ENCODE data around the gene MOAP1.
"Not testable (repeated sequence)": the region's sequence is repeated elsewhere in the genome, so short reads cannot be mapped to it uniquely, and the experiment has no call there.

Gene MOAP1

DNA sequence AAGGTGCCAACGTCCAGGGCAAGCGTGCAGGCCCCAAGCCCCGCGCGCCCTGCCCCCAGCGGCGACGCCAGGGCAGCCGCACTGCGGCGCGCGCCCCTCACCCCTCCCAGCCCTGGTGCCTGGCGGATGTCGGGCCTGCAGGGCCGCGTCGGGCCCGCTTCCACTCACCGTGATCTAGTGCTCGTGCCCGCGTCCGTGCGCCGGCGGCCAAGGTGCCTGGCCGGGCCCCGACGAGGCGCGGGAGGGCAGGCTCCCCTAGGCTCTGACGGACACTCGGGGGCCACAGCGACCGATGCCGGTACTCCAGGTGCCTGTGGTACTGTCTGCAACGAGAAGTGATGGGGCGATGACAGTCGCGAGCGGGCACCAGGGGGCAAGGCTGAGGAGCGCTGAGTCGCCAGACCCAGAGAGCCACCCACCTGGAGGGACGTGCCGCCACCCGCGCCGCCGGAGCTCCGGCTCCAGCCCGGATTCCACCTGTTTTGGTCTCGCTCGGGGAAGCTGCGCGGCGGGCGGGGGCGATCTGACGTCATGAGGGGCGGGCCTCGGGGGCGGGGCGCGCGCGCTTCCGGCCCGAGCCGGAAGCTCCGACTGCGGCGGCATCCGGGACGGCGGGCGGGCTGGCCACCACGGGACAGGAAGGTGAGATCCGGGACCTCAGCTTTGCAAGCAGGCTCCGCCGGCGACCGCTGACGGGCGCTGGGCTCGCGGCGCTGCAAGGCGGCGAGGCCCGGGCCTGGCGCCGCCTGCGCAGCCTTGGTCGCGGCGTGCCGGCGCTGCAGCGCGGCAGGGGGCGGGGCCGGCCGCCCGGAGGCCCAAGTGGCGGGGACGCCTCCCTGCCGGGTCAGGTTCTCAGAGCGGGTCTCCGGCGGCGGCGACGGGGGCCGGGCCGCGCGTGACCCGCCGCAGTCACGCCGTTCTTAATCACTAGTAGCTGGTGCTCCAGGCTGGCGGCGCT, at the start of gene MOAP1, which contains the start of gene LYSET:
MOAP1 (minus strand) TSS at position 507 of the 958 bp plus-strand sequence. CDS start 655 bp downstream, outside the sequence.
LYSET (plus strand) TSS at position 927 of the 958 bp plus-strand sequence. CDS start 89 bp downstream, outside the sequence.
- DNase-seq, result peak; percentile 17 to 91 (median 86)

DNA sequence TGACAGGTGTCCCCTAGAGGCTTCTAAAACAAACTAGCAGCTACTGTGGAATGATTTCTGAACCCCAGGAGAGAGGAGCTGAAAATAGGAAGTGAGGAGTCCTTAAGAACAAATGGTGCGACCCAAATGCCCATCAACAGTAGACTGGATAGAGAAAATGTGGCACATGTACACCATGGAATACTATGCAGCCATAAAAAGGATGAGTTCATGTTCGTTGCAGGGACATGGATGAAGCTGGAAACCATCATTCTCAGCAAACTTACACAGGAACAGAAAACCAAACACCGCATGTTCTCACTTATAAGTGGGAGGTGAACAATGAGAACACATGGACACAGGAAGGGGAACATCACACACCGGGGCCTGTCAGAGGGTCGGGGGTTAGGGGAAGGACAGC, 48.4 kb upstream of the MOAP1 start:
- DNase-seq, result not testable (repeated sequence)

DNA sequence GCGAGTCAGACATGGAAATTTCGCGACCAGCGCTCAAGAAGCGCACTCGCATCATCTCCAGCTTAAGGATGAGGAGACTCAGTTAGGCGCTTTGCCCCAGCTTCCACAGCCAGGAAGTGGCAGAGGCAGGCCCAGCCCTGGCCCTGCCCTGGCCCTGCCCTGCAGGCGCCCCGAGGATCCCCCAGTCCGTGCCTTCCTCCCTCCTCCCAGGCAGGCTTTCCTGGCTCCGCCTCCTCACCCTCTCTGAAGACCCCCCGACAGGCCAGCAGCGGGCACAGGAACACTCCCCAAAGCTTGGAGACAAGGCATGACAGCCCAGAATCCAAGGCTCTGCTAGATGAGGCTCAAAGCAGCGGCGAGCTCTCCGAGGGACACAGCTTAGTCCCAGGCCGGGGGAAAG, 47.5 kb upstream of the MOAP1 start:
- DNase-seq, result no peak

DNA sequence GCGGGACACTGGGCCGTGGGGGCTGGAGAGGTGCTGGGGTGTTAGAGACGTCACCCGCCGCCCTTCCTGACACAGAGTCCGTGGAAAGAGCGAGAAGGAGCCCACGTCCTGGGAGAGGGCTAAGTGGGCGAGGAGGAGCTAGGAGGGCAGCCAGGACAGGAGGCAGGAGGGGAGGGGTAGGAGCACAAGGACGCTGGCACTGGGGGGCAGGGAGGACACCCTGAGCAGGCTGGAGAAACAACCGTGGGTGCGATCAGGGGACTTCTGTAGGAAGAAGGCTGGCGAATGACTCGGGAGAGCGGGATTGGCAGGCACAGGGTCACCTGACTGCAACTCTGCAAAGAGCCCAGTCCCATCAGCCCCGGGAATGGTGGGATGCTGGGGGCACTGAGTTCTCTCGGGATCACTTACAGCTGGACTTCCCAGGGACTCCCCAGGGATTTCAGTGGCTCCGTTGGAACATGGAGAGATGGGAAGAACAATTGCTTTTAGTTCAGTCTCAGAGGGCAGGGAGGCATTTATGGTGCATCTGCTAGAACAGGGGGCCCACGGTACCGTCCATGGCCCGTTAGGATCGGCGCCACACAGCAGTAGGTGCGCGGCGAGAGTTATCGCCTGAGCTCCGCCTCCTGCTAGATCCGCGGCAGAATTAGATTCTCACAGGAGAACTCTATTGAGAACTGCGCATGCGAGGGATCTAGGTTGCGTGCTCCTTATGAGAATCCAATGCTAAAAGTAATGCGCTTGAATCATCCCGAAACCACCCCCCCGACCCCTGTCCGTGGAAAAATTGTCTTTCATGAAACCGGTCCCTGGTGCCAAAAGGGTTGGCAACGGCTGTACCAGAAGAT, 46.7 kb upstream of the MOAP1 start:
- DNase-seq, result peak in 50 of 58 donors; percentile 7 to 76 (median 44)

DNA sequence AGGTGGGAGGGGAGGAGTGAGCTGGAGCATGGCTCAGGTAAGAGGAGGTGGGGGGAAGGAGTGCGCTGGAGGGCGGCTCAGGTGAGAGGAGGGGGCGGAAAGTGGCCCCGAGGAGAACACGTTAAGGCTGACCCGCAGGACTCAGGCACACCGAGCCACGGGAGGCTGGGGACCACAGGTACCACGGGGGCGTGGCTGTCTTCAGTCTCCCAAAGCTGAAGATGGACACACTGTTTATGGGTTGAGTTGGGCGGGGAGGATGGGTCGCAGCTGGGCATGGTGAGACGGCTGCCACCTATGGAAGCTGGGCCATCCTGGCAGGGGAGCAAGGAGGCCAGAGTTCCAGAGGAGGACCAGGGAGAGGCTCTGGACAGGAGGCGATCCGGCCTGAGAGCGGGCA, 45.8 kb upstream of the MOAP1 start:
- no peak for DNase-seq

DNA sequence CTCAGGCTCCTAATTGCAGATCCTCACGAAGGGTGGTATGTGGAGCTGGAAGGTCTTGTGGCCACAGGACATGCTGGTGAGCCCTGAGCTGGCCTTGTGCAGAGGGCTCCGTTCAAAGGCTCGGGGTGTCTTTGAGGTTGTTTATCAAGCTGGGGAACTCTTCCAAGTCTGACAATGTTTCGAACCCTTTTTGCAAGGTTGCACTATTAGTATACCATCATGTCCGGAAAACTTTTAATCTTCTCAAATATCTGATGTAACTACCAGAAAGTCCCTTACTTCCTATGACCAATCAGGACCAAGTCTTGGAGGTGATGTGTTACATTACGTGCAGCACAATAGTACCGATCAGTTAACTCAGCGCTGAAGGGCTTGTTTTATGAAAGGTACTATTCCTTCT, 43.9 kb upstream of the MOAP1 start:
- no peak for DNase-seq

DNA sequence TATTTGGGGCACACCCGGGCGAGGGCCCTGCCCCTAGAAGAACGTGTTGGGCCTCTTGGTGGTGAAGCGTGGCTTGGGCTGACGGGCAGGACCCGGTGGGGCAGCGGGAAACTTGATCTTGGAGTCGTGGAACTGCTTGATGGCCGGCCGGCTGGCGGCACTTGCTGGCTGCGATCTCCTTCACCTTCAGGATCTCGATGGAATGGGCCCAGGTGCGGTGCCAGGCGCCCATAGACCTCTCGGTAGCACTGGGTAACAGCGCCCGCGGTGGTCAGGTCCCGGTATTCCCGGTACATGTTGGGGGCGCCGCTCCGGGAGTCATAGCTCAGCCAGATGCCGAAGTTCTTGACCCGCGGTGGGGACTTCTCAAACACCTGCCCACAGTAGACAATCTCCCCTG, 38.9 kb upstream of the MOAP1 start:
- DNase-seq, result no peak

- no peak for DNase-seq
These were observed 35.8 kb upstream of the MOAP1 start for GRCh38 chr14:93220509-93220908.

DNA sequence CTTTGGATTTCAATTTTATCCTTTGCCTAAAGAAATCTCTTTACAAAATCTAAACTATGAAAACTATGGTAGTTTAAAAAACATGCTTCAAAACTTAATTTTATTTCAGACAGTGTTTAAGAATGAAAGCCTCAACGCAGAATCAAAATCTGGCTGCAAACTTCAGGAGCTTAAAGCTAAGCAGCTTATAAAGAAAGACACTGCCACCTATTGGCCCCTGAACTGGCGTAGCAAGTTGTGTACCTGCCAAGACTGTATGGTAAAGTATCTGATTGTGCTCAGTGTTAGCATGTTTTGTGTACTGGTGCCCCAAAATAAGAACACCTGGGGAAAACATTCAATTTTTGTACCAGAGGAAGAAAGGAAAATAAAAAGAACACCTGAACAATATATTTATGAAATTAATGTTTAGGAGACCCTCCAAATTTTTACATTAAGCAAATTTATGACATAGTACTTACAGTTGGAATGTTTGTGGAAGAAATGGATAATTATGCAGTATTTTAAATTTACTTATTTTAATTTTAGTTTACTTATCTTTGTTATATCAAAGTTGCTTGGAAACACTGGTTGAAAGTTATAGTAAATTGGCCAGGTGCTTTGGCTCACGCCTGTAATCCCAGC, 34.5 kb upstream of the MOAP1 start:
- peak in 2 of 58 donors; percentile 10 to 13 for DNase-seq

- no peak for DNase-seq
These were observed 29.9 kb upstream of the MOAP1 start for GRCh38 chr14:93214598-93214997.

- DNase-seq, result no peak
These were observed 27.7 kb upstream of the MOAP1 start for GRCh38 chr14:93212432-93212831.

- DNase-seq, result peak in 38 of 58 donors; percentile 14 to 80 (median 60)
These were observed 23.0 kb upstream of the MOAP1 start for GRCh38 chr14:93207468-93208308.

DNA sequence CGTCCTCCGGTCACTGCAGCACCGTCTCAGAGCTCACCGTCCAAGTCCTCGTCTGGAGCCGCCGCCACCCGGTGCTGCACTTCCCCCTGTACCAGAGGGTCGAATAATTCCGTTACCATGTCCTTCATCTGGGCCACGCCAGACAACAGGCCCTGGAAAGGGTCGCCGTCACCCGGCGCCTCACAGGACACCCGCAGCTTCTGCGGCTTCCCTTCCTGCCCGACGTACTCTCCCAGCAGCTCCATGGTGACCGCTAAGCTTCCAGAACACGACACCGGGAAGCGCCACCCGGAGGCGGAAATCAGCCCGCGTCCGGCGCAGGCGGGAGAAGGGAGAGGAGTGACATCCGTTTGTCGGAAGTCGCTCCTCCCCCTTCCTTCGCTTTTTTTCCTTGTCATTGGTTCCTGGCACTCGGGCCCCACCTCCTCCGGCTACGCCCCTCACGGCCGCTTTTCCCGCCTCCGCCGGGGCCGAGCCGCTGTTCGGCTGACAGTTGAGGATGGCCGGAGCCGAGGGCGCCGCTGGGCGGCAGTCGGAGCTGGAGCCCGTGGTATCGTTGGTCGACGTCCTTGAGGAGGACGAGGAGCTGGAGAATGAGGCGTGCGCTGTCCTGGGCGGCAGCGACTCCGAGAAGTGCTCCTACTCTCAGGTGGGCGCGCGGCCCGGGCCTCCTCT, 22.2 kb upstream of the MOAP1 start, which contains the start of the genes GON7 and UBR7:
GON7 (minus strand) TSS at position 273 of the 675 bp plus-strand sequence; CDS start at position 245, 28 bp downstream.
UBR7 (plus strand) TSS at position 464 of the 675 bp plus-strand sequence; CDS start at position 500, 36 bp downstream.
- DNase-seq, result peak; percentile 69 to 98 (median 94)

GRCh38 chr14:93201155-93201704, 16.5 kb upstream of the MOAP1 start:
- no peak for DNase-seq

GRCh38 chr14:93200553-93200952, 15.9 kb upstream of the MOAP1 start:
- no peak for DNase-seq

GRCh38 chr14:93199031-93199430, 14.3 kb upstream of the MOAP1 start:
- no peak for DNase-seq

GRCh38 chr14:93195316-93195999, 10.8 kb upstream of the MOAP1 start:
- no peak for DNase-seq

DNA sequence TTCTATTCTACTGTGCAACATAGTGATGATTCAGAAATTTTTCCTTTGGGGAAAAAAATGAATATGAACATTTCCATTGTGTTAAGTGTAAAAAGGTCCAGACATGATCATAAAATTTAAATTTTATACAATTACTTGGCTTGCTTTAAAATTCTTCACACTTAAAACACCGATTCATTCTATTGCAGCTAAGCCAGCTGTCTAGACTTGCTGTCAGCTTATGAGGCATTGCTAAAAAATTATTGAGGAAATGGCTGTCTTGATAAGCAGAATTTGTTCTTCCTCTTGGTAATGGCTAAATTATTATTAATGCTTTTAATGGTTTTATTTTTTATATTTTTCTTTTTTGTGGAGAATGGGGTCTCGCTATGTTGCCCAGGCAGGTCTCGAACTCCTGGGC, 2.3 kb upstream of the MOAP1 start:
- DNase-seq, result no peak

DNA sequence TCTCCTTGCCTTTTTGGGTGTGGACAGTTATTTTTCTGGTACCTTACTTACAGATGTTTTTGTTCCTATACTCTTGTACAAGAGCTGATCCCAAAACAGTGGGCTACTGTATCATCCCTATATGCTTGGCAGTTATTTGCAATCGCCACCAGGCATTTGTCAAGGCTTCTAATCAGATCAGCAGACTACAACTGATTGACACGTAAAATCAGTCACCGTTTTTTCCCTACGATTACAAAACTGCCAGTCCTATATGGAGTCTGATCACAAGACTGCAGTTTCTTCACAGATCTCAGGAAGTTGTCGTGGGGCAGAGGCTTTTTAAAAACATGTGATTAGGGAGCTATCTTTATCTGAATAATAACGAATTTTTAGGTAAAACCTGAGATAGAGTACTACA, 1.8 kb upstream of the MOAP1 start:
- no peak for DNase-seq
